Activated CD8-positive, alpha-beta memory T cell treated with anti-CD3 and anti-CD28 coated beads for 36 hours (primary cell): ENCODE results near the gene RGS16. TPM values are rescaled to one million over a fixed set of nuclear protein-coding genes. Genes with fewer than 3 reads are reported as not detected.

Source experiments
- CTCF ChIA-PET: fragments of 350-600 bp; sonication (Branson Sonifier 250); formaldehyde crosslinking; loops from one replicate; lab custom pipeline; 2021; ENCODE audit warnings: antibody characterized with exemption; lab: Charles Lee
- POLR2A ChIA-PET: fragments of 350-600 bp; sonication (Branson Sonifier 250); formaldehyde crosslinking; loops from one replicate; lab custom pipeline; 2021; ENCODE audit warnings: antibody characterized with exemption; lab: Charles Lee
- total RNA-seq, 2 experiments: library from RNA; stranded (reverse); gene quantifications; one replicate each; pipeline ENCODE4 v1.2.3, GENCODE V29; 2021

The RGS16 gene
- total RNA-seq, 2 experiments from 2014 or later = 77.5 to 79.4 TPM

DNA sequence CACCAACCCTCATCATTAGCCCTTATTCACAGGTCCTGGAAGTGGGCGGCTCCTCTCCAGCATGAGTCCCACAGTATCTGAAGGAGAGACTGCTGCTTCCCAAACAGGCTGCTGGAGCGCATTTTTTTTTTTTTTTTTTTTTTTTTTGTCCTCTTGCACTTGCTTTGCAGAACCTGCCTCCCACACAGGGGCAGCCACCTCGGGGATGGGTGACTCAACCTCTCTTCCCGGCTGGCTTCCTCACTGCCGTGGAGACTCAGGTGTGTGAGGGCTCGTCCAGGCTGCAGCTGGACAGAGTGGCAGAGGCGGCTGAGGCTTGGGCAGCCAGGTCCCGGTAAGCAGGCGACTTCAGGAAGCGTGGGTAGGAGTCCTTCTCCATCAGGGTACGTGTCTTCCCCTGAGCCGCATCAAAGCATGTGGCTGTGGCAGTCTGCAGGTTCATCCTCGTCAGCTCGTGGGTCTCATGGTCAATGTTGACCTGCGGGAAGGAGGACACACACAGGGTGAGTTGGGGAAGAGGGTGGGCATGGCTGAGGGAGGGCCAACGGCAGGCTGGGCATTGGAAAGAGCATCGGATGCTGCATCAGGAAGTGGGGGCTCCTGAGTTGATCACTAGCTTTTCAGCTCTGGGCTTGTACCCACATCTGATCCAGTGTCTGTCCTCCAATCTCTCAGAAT is 4.0 kb downstream of the RGS16 start:
- ChIA-PET POLR2A (interaction anchor here (0.6 kb wide), 1 partner anchor 32 kb away, joined by 6 read pairs; no protein-coding TSS in a partner anchor), CTCF (interaction anchor here (0.6 to 30.8 kb wide), 3 partner anchors 90 to 243 kb away, joined by 4 to 459 read pairs (median 4); partner anchors contain the start of gene NPL)

DNA sequence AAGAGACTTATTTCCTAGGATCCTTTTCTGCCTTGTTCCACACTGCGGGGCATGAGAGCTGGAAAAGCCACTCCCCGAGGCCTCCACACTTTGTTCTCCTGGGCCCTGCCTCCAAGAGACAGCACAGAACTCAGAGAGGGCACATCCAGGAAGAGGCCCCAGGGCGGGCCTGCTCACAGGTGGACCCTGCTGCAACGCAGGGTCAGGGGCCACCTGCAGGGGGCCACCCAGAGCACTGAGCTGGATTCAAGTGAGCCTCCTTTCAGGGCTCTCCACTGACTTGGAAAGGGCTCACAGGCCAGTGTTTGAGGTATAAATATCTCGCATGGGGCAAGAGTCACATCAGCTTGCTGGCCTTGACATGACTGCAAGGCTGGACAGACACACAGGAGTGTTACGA is 4.8 kb downstream of the RGS16 start:
- POLR2A ChIA-PET = no interaction called here
- CTCF ChIA-PET = interaction anchor here (0.6 to 30.8 kb wide), 4 partner anchors 33 to 243 kb away, joined by 3 to 459 read pairs (median 4); partner anchors contain the start of gene NPL

DNA sequence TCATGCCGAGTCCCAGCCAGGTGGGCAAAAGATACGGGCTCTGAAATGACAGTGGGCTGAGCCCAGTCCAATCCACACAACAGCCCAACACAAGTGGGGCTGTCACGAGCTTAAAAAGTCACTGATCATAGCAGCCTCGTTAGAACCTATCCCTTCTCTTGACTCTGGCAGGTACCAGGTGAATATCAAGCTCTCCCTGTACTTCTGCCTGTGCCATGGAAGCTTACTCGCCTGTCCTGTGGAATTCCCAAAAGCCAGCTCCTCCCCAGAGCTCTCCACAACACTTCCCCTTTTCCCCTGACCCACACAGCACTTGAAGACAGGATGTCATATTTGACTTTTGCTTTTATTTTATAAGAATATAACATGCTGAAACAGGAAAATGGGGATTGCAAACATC is 5.9 kb downstream of the RGS16 start:
- ChIA-PET CTCF (interaction anchor here (1.4 to 30.8 kb wide), 2 partner anchors 34 to 188 kb away, joined by 3 to 459 read pairs; partner anchors contain the start of gene NPL), POLR2A (no interaction called here)

DNA sequence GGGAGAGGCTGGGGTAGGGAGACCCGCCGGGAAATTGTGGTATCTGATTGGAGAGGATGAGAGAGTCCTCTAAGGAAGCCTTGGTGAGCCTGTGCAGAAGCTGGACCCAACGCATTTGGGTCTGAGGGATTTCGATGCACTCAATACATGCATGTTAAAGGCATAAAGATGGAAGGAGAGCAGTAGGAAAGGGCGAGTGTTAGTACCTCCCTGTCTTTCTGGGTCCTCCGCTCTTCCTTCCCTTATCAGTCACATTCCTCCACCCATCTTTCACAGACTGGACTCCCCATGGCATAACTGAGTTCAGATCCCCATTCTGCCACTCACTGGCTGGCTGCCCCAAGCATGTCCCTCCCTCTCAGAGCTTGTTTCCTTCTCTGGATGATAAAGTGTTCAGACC is 7.3 kb downstream of the RGS16 start:
- POLR2A ChIA-PET = no interaction called here

DNA sequence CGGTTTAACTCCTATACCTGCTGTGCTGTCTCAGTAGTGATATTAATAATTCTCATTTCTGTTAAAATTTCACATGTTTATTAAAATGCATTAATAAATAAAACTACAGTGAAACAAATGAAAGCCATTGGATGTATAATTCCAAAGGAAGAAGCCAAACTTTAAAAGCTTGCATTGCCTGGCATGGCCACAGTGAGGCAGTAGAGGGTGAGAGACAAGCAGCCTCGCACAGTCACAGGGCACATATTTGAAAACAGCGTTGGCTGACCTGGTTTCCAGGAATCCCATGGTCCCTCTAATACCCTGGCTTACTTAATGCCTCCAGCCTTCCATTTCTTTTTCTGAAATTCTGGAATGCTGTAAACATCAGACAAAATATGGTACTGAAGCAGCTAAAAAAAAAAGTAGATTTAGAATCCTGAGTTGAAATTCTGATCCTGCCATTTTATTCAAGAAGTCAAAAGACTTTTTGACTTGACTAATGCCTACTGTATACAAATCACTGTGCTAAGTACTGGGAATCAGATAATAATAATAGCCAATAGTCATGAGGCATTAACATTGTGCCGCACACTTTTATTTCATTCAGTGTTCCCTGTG is 8.4 kb downstream of the RGS16 start:
- ChIA-PET POLR2A (interaction anchor here (0.5 kb wide), 1 partner anchor 392 kb away, joined by 3 read pairs; no protein-coding TSS in a partner anchor), CTCF (interaction anchor here (0.6 to 30.8 kb wide), 15 partner anchors 9 to 575 kb away, joined by 3 to 459 read pairs (median 5); partner anchors contain the start of genes NPL and RGS16)

More for the DNA sequence above, 7.3 kb downstream of the RGS16 start:
- CTCF ChIA-PET = interaction anchor here (0.7 to 30.8 kb wide), 3 partner anchors 15 to 190 kb away, joined by 3 to 459 read pairs (median 10); partner anchors contain the start of gene NPL

DNA sequence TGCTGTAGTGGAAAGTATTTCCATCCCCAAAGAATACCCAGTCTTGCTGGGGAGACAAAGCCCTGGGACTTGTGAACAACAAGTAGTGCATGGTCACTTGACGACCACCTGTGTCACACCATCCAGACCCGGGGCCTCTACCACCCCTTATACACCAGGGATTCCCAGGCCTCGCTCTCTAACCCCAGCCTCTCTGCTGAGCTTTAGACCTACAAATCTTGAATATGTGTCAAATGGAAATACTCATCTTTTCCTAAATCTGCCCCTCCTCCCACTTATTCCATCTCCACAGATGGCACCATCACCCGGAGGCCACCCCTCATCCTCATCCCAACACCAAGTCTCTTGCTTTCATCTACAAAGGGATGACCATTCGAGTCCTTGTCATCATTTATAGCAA is 14.3 kb downstream of the RGS16 start:
- ChIA-PET CTCF (interaction anchor here (1.1 to 30.8 kb wide), 3 partner anchors 12 to 197 kb away, joined by 4 to 459 read pairs (median 5); partner anchors contain the start of gene NPL), POLR2A (no interaction called here)

DNA sequence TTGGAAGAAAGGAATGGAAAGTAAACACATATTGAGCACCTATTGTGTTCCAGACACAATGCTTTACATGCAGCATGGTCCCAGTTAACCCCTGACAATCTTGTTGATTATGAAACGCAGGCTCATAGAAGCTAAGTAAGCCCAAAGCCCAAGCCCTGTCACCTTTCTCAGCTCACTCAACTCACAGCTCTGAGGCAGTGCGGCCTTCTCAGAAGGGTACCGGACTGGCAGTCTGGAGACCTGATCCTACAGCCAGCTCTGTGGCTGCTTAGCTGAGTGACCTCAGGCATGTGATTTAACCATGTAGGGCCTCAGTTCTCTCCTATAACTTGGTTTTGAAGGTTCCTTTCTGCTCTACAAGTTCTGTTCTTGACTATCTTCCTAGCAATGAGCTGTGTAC is 14.7 kb downstream of the RGS16 start:
- ChIA-PET CTCF (interaction anchor here (1.1 to 30.8 kb wide), 3 partner anchors 12 to 197 kb away, joined by 4 to 459 read pairs (median 5); partner anchors contain the start of gene NPL), POLR2A (interaction anchor here (0.6 kb wide), 1 partner anchor 17 kb away, joined by 3 read pairs; no protein-coding TSS in a partner anchor)

DNA sequence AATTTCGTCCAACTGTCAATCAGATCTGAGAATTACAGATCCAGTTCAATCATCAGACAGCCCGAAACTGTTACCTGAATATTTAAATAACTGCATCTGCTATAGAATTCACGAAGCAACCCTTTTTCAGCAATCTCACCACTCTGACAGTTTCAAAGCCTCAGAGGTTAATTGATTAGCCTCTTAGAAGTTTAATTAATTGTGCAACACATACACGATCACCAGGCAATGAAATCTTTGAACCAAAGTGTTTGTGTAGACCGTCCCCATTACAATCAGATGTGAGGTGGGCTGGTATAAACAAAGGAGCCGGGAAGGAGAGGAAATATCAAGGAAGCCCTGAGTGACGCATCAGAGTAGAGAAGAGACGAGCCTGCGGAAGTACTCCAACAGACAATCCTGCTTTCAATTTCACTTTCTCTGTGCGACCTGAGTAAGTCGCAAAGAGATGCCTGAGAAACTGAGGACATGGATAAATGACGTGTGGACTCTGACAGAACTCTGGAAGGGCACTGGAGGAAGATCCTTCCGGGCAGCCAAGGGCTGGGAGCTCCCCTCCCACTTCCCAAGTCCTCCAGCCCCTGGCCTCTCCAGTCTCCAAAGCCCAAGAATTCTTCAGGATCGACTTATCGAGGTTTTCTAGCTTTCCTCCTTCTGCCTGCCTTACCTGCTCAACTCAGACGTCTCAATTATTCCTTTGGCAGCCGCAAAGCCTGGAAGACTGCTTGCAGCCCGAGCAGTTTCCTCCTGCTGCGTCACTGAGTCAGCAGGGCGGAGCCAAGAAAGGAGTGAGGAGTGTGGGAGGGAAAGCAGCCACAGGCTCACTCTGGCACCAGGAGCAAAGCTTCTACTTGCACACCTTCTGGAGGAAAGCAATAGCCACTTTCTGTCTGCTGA is 15.4 kb downstream of the RGS16 start, which contains the start of gene RNASEL:
RNASEL (minus strand) TSS at position 757 of the 897 bp plus-strand sequence. CDS start 2,450 bp downstream, outside the sequence.
- CTCF ChIA-PET = interaction anchor here (30.8 kb wide), 1 partner anchor 198 kb away, joined by 459 read pairs; the partner anchor contains the start of gene NPL
- POLR2A ChIA-PET = interaction anchor here (0.6 kb wide), 1 partner anchor 16 kb away, joined by 3 read pairs; no protein-coding TSS in a partner anchor

DNA sequence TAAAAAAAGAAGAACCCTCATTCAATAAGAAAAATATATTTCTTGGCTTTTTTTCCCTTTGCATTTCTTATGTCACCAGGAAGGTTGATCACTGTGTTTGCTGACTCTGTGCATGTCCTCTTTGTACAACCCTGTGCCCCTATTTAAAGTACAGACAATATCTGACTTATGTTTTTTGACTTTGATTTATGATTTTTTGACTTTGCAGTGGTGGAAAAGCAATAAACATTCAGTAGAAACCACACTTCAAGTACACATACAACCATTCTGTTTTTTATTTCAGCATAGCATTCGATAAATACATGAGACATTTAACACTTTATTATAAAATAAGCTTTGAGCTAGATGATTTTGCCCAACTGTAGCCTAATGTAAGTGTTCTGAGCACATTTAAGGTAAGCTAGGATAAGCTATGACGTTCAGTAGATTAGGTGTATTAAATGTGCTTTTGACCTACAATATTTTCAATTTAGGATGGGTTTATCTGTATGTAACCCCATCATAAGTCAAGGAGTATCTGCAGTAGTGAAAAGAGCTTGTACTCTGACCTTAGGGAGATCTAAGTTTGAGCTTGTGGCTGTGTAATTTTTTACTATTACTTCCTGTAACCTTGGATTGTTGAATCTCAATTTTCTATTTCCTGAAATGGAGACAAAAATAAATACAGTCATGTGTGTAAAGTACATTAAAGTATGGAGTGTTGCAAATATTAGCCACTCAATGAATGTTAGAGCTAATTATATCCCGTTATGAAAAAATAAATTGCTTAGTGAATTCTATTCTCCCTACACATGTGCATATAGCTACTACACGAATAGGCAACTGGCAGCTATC is 16.3 kb downstream of the RGS16 start:
- POLR2A ChIA-PET = interaction anchor here (0.7 kb wide), 1 partner anchor 176 kb away, joined by 4 read pairs; no protein-coding TSS in a partner anchor
- CTCF ChIA-PET = interaction anchor here (30.8 kb wide), 1 partner anchor 199 kb away, joined by 459 read pairs; the partner anchor contains the start of gene NPL

DNA sequence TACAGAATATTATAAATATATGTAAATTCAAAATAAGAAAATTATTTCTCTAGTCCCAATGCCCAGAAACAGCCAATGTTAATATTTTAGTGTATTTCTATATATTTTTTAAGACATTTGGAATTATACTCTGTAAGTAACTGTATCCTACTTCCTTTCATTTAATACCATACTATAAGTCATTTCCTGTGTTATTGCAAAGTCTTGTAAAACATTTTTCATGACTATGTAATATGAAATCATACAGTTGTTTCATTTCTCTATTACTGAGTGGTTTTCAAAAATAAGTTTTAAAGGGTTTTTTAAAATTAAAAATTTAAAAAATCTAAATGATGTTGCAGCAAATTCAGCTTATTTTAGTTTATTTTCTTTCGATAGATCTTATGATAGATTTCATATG is 17.1 kb downstream of the RGS16 start:
- POLR2A ChIA-PET = interaction anchor here (0.7 kb wide), 1 partner anchor 177 kb away, joined by 4 read pairs; no protein-coding TSS in a partner anchor
- CTCF ChIA-PET = interaction anchor here (30.8 kb wide), 1 partner anchor 200 kb away, joined by 459 read pairs; the partner anchor contains the start of gene NPL

DNA sequence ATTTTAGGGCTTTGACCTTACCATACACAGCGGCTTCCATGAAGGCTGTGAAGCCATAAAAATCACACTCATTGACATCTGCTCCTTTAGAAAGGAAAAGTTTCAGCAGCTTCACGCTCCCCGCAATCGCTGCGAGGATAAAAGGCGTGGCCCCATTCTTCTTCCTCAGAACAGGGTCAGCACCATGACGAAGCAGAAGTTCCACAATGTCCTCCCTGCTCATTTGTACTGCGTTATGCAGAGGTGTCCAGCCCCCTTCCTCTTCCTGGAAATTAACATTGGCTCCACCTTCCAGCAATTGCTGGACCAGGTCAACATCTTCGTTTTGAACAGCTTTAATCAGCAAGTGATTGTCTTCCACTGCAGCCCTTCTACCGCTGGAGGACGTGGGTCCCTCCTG is 17.8 kb downstream of the RGS16 start:
- POLR2A ChIA-PET = no interaction called here

DNA sequence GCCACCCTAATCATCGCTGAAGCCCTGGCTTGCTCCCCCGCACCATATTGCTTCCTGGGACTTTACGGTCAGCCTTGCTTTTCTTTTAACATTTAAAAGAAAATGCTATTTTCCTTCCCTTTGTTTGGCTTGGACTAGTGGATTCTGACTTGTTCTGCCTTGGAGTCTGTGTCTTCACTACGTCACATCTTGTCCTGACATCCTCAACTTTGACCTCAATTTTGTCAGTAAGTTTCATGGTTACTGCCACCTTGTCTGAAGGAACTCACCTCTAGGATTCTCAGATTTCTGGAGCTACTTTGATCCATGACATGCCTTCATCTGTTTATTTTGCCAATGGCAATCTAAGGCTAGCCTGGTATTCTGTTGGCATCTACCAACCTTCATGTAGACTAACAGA is 19.4 kb downstream of the RGS16 start:
- POLR2A ChIA-PET = no interaction called here

More for the DNA sequence above, 17.8 kb downstream of the RGS16 start:
- CTCF ChIA-PET = no interaction called here

DNA sequence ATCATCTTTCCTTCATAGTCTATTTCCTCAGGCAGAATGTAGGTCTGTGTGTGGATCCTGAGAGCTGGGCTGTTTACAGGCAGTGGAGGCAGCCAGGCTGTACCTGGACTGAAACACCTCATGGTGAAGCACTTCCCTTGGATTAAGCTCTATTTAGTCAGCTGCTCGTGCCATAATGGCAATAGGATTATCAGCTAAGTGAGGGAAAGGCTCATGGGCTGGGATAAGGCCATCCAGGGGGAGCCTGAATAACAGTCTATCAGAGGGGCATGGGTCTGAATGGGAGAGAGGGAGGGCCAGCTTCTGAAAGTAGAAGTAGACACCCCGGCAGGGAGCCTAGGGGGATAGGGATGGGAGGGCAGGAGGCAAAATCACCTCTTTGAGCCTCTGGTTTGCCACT is 23.5 kb downstream of the RGS16 start:
- ChIA-PET POLR2A (interaction anchor here (0.5 kb wide), 1 partner anchor 257 kb away, joined by 6 read pairs; no protein-coding TSS in a partner anchor), CTCF (interaction anchor here (0.8 to 2.8 kb wide), 2 partner anchors 16 to 203 kb away, joined by 3 to 10 read pairs; no protein-coding TSS in a partner anchor)

More for the DNA sequence above, 19.4 kb downstream of the RGS16 start:
- CTCF ChIA-PET = no interaction called here

DNA sequence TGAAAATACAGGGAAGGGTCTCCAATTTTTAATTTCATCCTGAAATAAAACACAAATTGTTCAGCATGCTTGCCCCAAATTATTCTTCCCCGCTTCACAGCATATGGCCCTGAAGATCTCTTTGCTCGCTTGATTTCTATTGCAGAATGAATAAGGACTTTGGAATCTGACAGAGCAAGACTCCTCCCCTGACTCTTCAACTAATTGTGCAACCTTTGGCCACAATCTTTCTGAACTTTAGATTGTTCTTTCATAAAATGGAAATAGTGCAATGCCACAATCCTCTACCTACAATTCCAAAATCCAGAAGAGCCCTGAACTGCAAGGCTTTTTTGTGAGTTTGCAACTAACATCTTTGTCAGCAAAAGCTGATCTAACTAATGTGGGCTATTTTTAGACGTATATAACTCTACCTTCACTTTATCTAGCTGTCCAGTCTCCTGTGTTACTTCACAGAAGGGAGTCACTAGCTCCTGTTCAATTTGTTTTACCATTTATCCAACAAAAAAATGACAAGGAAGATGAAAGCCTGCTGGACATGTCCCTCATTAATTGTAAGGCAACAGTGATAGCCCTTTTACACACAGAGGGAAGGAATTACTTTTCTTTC is 28.5 kb downstream of the RGS16 start:
- ChIA-PET CTCF (no interaction called here), POLR2A (no interaction called here)

DNA sequence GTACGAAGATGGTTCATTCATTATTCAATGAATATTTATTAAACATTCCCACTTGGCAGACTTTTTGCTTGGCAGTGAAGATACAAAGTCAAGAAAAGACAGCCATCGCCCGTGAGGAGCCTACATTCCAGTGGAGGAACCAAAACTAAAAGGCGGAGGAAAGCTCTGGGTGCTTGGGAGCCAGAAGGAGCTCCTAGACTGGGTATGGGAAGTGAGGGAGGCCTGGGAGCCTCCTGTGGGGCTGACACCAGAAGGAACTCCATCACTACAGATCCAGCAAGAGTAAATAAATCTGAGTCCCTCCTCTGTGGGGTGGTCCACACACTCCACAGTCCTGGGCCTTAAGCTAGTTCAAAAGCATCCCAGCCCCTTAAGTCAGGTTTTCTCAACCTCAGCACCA is 30.0 kb downstream of the RGS16 start:
- CTCF ChIA-PET = no interaction called here
- POLR2A ChIA-PET = no interaction called here

DNA sequence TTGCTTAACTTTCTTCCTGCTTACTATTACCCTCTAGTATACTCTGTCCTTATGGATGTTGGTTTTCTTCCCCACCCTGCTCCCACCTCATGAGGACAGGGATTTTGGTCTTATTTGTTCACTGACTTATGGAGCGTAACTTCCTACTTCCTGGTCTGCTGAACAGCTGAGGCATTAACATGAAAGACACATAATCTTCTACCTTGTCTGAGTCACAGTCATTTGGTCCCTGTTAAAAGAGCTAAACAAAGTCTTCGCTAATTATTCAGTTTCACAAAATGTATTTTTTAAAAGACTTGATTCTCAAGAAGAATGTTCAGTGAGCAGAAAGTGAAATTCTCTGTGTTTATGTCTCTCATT is 33.6 kb downstream of the RGS16 start:
- ChIA-PET CTCF (interaction anchor here (1.0 kb wide), 1 partner anchor 13 kb away, joined by 3 read pairs; no protein-coding TSS in a partner anchor), POLR2A (no interaction called here)
